ENCODE measurements around the gene ADAMTS8.

ADAMTS8 gene

DNA sequence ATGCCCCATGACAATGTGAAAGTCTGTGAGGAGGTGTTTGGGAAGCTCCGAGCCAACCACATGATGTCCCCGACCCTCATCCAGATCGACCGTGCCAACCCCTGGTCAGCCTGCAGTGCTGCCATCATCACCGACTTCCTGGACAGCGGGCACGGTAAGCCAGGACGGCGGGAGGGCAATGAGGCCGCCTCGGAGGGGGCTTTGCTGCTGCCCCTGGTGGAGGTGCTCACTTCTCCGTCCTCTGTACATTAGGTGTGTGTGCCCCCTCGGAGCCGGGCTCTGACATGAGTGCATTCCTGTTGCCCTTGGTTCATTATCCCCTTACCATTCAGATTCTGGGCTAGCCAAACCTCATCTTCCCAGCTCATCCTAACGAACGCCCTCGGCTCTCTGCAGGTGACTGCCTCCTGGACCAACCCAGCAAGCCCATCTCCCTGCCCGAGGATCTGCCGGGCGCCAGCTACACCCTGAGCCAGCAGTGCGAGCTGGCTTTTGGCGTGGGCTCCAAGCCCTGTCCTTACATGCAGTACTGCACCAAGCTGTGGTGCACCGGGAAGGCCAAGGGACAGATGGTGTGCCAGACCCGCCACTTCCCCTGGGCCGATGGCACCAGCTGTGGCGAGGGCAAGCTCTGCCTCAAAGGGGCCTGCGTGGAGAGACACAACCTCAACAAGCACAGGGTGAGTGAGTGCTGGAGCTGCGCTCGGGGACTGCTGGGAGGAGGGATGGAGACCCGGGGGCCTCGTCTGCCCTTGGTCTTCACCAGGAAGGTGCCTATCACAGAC is 33.9 kb upstream of the ADAMTS8 start:
- DNase-seq = no peak

DNA sequence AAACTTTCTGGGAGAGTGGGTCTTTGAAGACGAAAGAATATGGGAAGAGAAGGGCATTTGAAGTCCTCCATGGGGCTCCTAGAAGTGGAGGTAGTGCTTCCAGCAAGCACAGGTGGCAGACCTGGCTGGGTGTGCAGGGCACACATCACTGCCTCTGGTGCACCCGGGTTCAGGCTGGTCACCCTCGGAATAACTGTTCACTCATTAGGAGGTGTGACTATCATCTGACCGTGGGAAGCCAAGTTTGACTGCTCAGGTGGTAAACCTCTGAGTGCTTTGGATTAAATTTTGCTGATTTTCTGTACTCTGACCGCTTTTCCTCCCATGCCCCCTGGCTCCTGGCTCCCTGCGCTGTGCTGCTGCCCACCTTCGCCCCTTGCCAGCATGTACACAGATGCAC is 31.1 kb upstream of the ADAMTS8 start:
- no peak for DNase-seq

DNA sequence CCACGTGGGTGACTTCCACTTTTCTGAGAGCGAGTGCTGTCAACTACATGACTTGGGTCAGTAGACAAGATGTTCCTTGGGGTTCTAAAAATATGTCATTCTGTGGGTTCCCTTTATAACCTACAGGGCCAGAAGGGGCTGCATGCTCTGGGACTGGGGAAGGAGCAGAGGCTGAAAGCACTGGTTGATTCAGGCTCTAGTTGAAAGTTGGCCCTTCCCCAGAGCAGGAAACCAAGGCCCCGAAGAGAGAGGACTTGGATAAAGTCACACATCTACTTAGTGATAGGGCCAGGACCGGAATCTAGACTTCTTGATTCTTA is 30.0 kb upstream of the ADAMTS8 start:
- DNase-seq = no peak

DNA sequence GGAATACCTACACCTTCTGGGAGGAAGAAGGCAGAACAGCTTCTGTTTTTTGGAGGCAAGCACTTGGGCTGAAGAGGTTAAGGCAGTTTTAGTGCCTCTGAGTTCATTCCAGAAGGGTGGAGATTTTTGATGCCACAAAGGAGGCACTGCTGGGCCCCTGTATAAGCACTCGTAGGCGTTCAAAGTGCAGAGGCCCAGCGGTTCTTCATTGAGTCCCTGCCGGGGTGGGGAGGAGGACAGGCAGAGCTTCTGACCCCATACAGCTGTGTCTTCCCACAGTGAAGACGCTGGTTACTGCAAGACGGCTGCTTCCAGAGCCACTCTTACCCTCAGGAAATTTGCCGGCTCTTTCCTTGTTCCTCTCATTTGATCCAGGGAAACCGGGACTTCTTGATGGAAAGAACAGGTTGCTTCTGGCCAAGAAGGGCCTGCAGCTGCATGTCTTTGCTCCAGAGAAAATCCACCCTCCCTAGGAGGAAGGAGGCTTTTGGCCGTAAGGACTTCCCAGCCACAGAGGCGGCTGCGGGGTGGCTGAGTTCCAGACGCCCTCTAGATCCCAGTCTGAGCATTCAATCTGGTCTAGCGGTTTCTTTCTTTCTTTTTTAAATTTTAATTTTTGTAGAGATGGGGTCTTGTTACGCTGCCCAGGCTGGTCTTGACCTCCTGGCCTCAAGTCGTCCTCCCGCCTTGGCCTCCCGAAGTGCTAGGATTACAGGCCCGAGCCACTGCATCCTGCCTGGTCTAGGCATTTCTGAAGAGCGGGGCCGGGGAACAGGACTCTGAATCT is 29.4 kb upstream of the ADAMTS8 start:
- DNase-seq = no peak

DNA sequence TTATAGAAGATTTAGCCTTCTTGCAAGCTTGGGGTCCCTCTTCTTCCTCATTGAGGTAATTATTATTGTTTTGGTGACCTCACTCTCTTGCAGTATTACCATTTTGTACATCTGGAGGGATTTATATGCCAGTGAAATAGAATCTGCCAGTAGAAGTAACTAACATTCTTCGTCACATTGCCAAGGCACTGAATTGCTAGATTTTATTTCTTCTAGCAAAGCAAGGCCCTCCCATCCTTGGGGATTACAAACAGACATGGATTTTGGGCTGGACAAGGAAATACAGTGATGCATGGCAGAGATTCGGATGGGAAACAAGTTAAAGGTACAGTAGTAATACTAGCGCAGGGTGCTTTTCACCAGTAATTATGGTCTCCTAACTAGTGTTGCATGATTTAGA is 27.9 kb upstream of the ADAMTS8 start:
- DNase-seq = no peak

DNA sequence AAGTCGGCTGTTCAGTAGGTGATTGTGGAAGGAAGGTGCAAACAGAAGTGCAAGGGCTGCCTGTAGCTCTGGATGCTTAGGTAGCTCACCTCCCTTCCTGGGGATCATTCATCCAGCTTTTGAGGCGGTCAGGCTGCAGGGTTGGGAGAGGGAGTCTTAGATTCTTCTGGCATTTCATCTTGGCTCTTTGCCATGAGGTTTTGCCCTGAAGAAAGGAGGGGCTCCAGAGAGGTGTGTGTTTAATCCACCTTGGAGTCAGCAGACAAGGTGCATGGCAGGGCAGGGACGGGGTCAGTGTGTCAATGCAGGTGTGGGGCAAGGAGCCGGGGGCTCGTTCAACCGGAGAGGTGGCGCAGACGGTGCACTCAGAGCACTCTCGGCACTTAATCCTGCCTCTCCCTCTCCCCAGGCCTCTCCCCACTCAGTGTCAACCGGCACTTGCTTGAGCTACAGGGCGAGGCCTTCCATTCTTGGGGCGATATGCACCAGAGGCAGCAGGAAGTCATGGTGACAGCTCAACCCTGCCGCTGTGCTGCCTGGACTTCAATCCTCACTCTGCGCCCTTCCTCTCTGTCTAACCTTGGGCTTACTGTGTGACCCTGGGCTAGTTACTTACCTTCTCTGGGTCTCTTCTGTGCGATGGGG is 27.2 kb upstream of the ADAMTS8 start:
- no peak for DNase-seq

DNA sequence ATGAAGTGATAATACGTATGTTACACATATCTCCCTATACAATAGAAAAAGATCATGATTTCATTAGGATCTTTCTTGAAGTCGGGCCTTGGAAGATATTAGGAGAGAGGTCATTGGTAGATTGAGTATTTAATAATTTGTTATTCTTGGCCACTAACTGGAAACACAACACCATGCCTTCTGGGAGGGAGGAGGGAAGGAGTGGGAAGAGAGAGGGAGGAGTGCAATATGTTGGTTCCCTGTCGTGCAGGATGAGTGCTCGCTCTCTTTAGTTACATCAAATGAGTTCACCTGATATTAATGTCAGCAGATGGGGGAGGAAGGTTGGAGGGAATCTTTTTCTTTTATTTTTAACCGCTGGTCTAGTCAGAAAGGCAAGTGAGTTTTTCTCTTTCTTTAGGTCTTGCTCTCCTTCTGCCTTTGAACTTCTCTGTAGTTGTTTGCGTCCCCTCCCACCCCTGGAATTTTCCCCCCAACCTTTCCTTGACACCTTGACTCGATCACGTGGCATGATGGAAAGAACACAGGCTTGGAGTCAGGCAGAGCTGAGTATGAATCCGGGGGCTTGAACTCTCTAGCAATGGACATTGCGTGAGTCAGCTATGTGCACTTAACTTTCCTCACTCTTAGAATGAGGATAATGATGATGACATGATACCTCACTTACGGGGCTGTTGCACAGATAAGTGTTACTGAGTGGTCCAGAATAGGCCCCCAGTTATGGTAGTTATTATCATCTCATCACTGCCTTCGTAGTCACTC is 26.3 kb upstream of the ADAMTS8 start:
- DNase-seq = no peak

DNA sequence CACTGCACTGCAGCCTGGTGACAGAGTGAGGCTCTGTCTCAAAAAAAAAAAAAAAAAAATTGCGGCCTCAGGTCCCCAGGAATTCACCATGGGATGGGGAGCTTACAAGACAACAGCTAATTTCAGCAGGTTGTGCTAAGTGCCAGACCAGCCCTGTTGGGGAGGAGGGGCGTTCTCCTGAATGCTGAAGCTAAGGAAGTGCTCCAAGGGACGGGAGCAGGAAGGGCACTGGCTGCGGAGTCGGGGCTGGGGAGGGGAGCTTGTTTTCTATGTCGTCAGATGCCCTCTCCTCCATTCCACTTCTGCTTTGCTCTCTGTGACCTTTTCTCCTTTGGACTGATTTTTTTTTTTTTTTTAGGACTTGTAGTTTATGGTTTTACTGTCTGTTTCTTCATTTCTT is 24.5 kb upstream of the ADAMTS8 start:
- DNase-seq = no peak

DNA sequence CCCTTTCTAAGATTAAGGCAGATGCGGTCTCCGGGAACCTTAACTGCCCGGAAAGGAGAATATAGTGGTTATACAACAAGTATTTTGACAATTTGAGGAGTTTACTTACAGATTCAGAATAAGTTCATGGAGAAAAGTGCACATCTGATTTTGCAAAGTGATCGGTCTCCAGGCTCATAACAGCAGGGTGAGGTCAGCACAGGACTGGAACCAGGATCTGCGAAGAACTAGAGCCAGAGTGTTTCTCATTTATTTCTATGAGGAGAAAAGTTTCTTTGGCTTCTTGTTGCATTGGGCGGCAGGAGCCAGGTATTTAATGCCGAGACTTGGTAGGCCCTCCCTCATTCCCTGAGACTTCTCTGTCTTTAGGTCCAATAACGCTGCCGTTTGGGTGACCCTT is 23.8 kb upstream of the ADAMTS8 start:
- DNase-seq = no peak

DNA sequence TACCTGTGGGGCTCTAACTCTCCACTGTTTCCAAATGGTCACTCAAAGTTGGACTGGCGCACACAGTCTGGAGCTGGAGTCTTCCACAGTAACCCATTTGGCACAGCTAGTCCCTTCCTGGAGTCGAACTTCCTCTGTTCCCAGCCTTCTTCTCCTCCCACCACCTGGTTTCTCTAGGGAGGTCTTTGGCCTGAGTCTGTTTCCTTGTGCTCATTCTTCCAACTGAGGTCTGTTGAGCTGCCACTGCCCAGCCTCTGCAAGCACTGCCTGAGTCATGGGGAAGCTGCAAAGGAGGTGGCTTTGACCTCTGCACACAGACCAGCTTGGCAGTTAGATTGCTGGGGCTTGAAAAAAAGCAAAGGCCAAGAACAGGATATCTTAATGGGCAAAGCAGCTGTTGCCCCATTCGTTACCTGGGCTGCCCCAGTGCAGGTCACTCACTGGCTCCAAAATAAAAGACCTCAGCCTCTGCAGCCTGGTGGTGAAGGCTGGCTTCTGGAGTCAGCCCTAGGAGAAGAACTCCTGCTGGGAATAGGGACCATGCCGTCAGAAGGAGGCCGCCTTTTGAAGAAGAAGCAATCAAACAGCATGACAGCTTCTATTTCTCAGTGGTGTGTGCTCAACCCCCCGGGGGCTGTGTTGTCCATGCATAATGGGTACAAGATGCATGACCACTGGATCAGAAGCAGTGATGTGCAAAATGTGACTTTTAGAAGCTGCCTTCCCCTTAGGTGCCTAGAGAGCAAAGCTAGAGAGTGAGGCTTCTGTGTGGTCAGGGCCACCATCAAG is 23.0 kb upstream of the ADAMTS8 start:
- DNase-seq = no peak

DNA sequence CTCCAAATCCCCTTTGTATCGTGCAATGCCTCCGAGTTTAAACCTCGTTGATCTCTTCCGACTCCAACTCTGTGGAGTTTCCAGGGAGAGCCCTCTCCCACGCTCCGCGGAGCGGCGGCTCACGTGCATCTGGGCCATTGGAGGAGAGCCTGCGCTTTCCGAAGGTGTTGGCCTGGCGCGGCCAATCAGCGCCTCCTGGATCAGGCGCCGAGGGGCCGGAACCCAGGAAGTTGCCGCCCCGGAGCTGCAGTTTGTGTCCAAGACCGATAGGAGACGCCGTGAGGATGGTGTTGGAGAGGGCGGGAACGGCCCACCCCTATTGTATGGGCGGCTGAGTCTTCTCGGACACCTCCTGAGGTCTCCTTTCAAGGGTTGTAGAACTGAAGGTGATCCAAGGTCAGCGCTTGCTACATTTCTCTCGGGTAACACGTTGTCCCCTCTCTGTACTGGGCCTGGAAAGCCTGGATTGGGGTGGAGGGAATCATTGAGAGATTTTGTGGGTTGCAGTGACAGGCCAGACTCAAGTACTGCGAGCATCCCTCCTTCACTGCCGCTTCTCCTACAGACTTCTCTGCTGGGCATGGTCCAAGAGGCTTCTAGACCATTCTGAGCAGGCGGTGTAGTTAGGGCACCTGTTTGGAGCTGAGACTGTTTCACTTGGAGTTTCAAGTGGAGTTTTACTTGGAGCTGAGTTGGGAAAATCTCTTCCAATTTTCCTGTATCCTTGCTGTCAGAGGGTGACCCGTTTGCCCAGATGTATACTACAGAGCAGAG is 21.8 kb upstream of the ADAMTS8 start:
- DNase-seq = no peak

DNA sequence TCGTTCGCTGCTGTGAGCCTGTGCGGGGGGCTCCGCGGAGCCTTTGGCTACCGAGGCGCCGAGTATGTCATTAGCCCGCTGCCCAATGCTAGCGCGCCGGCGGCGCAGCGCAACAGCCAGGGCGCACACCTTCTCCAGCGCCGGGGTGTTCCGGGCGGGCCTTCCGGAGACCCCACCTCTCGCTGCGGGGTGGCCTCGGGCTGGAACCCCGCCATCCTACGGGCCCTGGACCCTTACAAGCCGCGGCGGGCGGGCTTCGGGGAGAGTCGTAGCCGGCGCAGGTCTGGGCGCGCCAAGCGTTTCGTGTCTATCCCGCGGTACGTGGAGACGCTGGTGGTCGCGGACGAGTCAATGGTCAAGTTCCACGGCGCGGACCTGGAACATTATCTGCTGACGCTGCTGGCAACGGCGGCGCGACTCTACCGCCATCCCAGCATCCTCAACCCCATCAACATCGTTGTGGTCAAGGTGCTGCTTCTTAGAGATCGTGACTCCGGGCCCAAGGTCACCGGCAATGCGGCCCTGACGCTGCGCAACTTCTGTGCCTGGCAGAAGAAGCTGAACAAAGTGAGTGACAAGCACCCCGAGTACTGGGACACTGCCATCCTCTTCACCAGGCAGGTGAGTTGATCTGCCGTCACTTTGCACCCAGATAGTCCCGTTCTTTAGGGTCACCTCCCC is 21.0 kb upstream of the ADAMTS8 start:
- DNase-seq = no peak

DNA sequence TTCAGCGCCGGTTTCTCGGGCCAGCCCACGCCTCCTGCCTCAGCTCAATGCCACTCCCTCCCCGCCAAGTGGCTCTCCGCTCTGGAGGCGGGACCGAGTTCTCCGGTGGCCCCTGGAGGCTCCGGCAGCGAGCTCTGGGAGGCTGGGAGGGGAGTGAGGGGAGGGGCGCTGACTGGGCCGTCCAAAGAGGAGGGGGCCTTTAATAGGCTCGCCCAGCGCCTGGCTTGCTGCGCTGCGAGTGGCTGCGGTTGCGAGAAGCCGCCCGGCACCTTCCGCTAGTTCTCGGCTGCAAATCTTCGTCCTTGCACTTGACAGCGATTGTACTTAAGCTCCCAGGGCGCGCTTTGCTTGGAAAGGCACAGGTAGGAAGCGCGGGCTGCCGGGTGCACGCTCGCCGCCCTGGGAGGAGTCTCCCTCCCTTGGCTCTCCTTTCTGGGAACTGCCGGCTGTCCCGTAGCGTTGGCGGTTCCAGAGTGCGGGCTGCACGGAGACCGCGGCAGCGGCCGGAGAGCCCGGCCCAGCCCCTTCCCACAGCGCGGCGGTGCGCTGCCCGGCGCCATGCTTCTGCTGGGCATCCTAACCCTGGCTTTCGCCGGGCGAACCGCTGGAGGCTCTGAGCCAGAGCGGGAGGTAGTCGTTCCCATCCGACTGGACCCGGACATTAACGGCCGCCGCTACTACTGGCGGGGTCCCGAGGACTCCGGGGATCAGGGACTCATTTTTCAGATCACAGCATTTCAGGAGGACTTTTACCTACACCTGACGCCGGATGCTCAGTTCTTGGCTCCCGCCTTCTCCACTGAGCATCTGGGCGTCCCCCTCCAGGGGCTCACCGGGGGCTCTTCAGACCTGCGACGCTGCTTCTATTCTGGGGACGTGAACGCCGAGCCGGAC is 20.3 kb upstream of the ADAMTS8 start, which contains the start of gene ADAMTS15:
ADAMTS15 (plus strand) TSS at position 230 of the 894 bp plus-strand sequence; CDS start at position 559, 329 bp downstream.
- DNase-seq = peak; percentile 37

DNA sequence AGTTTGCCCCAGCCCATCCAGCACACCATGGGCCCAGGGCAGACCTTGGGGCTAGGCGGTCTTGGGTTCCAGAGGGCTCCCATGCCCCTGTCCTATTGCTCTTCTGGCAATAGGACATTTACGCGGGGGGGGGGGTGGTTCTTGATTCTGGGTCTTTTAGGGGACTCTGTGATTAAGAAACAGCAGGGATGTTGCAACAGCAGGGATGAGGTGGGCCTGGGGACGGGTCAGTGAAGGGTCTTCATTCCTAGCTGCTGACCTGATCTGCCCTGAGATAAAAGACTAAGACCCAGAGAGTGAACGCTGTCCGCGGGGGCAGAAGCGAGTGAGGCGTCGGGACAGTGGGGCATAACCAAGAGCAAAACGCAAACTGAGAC is 19.6 kb upstream of the ADAMTS8 start:
- DNase-seq = no peak

DNA sequence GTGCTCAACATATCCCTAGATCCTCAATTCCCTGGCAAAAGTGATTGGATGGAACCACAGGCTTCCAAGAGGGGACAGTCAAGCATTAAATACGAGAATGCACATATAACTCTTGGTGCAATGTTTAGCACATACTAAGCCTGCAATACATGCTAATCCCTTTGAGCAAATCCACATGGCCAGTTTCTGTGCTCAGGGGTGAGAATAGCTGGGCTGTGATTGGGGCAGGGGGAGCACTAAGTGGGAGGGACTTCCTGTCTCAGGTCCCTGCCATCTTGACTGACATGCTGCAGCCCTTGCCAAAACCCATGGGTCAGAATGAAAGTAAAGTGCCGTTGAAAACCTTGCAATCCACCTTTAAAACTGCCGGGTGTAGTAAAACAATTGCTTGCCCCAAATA is 17.4 kb upstream of the ADAMTS8 start:
- DNase-seq = no peak

DNA sequence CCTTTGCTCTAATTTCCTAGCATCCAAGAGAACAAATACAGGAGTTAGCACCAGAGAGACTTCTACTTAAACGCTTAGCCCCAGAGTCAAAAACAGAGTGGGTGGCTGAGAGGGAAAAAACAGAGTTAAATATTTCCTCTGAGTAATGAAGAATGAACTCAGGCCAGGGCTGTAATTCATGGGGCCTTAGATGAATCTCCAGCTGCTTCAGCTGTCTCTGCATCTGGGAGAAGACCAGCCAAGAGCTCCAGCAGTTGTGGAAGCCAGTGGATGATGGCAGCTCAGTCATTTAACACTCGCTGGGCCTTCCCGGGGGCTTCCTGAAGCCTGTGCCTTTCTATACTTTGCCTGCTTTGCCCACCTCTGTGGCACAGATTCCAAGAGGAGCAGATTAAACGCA is 14.3 kb upstream of the ADAMTS8 start:
- DNase-seq = no peak

DNA sequence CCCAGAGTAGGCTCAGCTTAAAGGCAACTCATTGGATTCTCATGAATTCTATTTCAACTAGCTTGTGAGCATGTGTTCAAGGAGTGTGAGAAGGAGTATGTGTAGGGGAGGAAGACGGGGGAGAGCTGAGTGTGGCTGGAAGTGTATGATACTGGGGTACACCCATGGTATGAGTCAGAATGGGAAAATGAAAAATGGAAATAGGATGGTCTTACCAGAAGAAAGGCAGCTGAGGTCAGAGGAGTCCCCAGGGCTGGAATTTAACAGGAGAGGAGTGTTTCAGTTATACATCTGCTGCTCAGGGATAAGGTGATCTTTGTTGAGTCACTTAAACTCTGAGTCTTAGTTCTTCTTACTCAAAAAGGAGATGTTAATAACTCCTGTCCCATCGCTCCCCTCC is 13.3 kb upstream of the ADAMTS8 start:
- DNase-seq = no peak

DNA sequence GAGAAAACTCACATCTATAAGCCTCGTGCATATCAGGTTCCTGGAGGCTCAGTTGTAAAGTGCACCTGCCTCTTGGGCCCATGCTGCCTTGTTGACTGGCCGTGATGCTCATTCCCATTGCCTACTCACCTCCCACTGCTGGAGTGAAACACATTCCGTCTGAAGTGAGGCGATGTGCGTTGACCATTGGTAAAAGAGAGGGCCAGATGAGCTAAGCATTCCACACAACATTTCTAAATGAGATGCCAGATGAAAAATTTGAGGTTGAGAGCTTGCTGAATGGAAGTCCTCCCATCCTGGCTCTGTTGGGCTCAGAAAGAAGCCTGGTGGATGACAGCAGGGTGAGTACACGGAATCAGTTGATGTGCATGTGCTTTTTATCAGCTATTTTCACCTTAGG is 11.5 kb upstream of the ADAMTS8 start:
- DNase-seq = no peak

DNA sequence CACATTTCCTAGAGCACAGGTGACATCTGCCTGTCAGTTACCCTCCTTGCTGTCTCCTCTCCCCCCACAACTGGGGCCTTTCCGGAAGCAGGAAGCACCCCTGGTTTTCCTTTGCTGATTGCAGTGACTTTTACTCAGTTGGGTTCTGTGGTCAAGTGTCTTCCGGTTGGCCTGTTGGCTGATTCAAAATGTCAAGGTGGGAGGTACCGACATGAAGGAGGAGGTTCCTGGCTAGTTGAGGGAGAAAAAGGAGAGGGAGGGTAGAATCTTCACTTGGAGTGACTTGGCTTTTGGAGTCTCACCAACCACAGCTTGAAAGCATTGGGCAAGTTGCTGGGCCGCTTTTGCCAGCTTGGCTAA is 10.7 kb upstream of the ADAMTS8 start:
- DNase-seq = no peak
